Measurements from ENCODE around the gene BRDT. TPM values are rescaled to one million over a fixed set of nuclear protein-coding genes. Genes with fewer than 3 reads are reported as not detected.

The BRDT gene
- total RNA-seq, 1 experiment from 2014 or later = not detected

DNA sequence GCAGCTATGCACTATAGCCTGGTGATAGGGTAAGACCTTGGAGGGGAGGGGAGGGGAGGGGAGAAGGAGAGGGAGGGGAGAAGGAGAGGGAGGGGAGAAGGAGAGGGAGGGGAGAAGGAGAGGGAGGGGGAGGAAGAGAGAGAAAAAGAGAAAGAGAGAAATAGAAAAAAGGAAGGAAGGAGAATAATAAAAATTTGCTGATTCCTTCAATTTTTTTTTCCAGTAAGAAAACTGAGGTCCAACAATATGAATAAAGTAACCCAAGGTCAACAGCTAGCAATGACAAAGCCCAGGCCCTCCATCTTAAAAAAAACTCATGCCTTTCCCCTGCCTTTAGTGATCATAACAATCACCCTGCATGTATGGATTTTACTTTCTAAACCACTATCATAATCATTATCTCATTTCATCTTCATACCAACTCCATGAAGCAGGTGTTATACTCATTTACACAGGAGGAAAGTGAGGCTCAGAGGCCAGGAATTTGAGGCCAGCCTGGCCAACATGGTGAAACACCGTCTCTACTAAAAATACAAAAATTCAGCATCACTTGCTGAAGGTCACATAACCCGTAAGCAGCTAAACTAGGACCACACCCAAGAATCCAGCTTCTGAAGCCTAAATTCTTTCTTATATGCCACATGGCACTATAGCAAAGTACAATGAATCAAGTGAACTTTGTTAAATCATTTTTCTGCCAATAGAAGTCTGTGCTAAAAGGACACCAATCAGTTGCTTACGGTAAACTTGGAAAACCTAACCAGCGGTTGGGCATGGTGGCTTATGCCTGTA, 23.4 kb upstream of the BRDT start:
- ChIA-PET POLR2A (ENCODE audit: unreplicated experiment) (no interaction called here), CTCF (no interaction called here)
- Histone ChIP-seq H3K9me3 (ENCODE audit: low read length) (no peaks in the 10 kb centered on the region), H2AFZ (ENCODE audit: low read length) (no peak overlapping the region), H4K20me1 (ENCODE audit: low read length) (no peaks in the 10 kb centered on the region), H3K9ac (ENCODE audit: low read length) (no peak overlapping the region), H3K9me2 (replicated peaks; ENCODE audit: low read length) (no peaks in the 10 kb centered on the region), H3K36me3 (ENCODE audit: low read depth, low read length) (no peaks in the 10 kb centered on the region), H3K27me3 (ENCODE audit: low read length) (no peaks in the 10 kb centered on the region), H3K79me2 (ENCODE audit: low read length) (no peaks in the 10 kb centered on the region), H3K4me1 (ENCODE audit: insufficient read depth, low read length) (no peaks in the 10 kb centered on the region; the same call in 1 of the 2 replicates), H3K4me2 (ENCODE audit: low read length) (no peak overlapping the region), H3K4me3 (ENCODE audit: low read length) (no peak overlapping the region), H3K27ac (ENCODE audit: low read length) (no peak overlapping the region), H3F3A (ENCODE audit: low read length, unreplicated experiment) (no peaks in the 10 kb centered on the region)
- ATAC-seq = no peak
- intact Hi-C loops (cut with micrococcal nuclease) = loop anchor here (2.0 to 5.0 kb wide), 2 partner anchors 189 to 485 kb away; no protein-coding TSS in a partner anchor
- BruUV-seq (replicated peaks) = no TSS peak
- no peak for TF ChIP-seq EZH2phosphoT487 (IDR thresholded peaks at IDR 0.05; ENCODE audit: borderline replicate concordance, low read length)
- no peak for TF ChIP-seq EZH2 (IDR thresholded peaks at IDR 0.05; ENCODE audit: low read length, unreplicated experiment)
- TF ChIP-seq, protein P1, sequence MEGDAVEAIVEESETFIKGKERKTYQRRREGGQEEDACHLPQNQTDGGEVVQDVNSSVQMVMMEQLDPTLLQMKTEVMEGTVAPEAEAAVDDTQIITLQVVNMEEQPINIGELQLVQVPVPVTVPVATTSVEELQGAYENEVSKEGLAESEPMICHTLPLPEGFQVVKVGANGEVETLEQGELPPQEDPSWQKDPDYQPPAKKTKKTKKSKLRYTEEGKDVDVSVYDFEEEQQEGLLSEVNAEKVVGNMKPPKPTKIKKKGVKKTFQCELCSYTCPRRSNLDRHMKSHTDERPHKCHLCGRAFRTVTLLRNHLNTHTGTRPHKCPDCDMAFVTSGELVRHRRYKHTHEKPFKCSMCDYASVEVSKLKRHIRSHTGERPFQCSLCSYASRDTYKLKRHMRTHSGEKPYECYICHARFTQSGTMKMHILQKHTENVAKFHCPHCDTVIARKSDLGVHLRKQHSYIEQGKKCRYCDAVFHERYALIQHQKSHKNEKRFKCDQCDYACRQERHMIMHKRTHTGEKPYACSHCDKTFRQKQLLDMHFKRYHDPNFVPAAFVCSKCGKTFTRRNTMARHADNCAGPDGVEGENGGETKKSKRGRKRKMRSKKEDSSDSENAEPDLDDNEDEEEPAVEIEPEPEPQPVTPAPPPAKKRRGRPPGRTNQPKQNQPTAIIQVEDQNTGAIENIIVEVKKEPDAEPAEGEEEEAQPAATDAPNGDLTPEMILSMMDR (conservative IDR thresholded peaks at IDR 0.05; ENCODE audit: low read depth, low read length) = no peak
- DNase-seq = no peak

- Histone ChIP-seq H3K79me2 (ENCODE audit: low read length) (no peaks in the 10 kb centered on the region), H3K36me3 (ENCODE audit: low read depth, low read length) (no peaks in the 10 kb centered on the region), H3K9me2 (replicated peaks; ENCODE audit: low read length) (no peaks in the 10 kb centered on the region), H3F3A (ENCODE audit: low read length, unreplicated experiment) (no peaks in the 10 kb centered on the region), H3K27me3 (ENCODE audit: low read length) (no peaks in the 10 kb centered on the region), H3K9me3 (ENCODE audit: low read length) (no peaks in the 10 kb centered on the region), H3K9ac (ENCODE audit: low read length) (no peak overlapping the region), H3K4me1 (ENCODE audit: insufficient read depth, low read length) (no peaks in the 10 kb centered on the region; the same call in 1 of the 2 replicates), H3K4me2 (ENCODE audit: low read length) (no peak overlapping the region), H3K27ac (ENCODE audit: low read length) (no peak overlapping the region), H4K20me1 (ENCODE audit: low read length) (no peaks in the 10 kb centered on the region), H2AFZ (ENCODE audit: low read length) (no peak overlapping the region), H3K4me3 (ENCODE audit: low read length) (no peak overlapping the region)
- DNase-seq (no peak), ATAC-seq (no peak)
- no TSS peak for BruUV-seq (replicated peaks)
- POLR2A ChIA-PET (ENCODE audit: unreplicated experiment) = no interaction called here
- CTCF ChIA-PET = no interaction called here
- TF ChIP-seq EZH2phosphoT487 (IDR thresholded peaks at IDR 0.05; ENCODE audit: borderline replicate concordance, low read length) (no peak), EZH2 (IDR thresholded peaks at IDR 0.05; ENCODE audit: low read length, unreplicated experiment) (no peak)
- TF ChIP-seq, protein P1 (conservative IDR thresholded peaks at IDR 0.05; ENCODE audit: low read depth, low read length) = no peak
- intact Hi-C loops (cut with micrococcal nuclease) = loop anchor here (5.0 kb wide), 1 partner anchor 191 kb away; no protein-coding TSS in a partner anchor
These were observed 21.2 kb upstream of the BRDT start for GRCh38 chr1:91928026-91928425.

DNA sequence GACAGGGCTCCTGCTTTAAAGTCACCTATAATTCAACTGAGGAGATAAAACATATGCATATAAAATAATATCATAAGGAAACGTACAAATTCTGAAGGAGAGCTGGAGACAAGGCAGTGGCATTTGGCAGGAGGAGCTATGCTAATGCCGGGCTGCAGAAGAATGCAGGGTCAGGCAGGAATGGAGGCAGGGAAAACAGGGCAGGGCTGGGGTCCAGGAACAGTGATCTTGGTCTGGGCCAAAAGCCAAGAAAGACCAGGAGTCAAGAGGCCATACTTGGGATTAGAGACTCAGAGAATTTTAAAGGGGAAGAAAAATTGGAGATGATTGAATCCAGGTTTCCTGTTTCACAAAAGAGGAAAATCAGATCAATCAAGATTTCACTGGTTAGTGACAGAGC, 20.0 kb upstream of the BRDT start:
- no TSS peak for BruUV-seq (replicated peaks)
- TF ChIP-seq EZH2phosphoT487 (IDR thresholded peaks at IDR 0.05; ENCODE audit: borderline replicate concordance, low read length) = no peak
- no peak for TF ChIP-seq EZH2 (IDR thresholded peaks at IDR 0.05; ENCODE audit: low read length, unreplicated experiment)
- TF ChIP-seq, protein P1 (conservative IDR thresholded peaks at IDR 0.05; ENCODE audit: low read depth, low read length) = no peak
- intact Hi-C loops (cut with micrococcal nuclease) = loop anchor here (5.0 kb wide), 1 partner anchor 192 kb away; no protein-coding TSS in a partner anchor
- Histone ChIP-seq H3K9me2 (replicated peaks; ENCODE audit: low read length) (no peaks in the 10 kb centered on the region), H3K9me3 (ENCODE audit: low read length) (no peaks in the 10 kb centered on the region), H3K4me1 (ENCODE audit: insufficient read depth, low read length) (no peaks in the 10 kb centered on the region; the same call in 1 of the 2 replicates), H3F3A (ENCODE audit: low read length, unreplicated experiment) (no peaks in the 10 kb centered on the region), H3K4me3 (ENCODE audit: low read length) (no peak overlapping the region), H3K9ac (ENCODE audit: low read length) (no peak overlapping the region), H3K36me3 (ENCODE audit: low read depth, low read length) (no peaks in the 10 kb centered on the region), H2AFZ (ENCODE audit: low read length) (no peak overlapping the region), H3K4me2 (ENCODE audit: low read length) (no peak overlapping the region), H4K20me1 (ENCODE audit: low read length) (no peaks in the 10 kb centered on the region), H3K27ac (ENCODE audit: low read length) (no peak overlapping the region), H3K79me2 (ENCODE audit: low read length) (no peaks in the 10 kb centered on the region), H3K27me3 (ENCODE audit: low read length) (no peaks in the 10 kb centered on the region)
- POLR2A ChIA-PET (ENCODE audit: unreplicated experiment) = no interaction called here
- CTCF ChIA-PET = interaction anchor here (0.6 kb wide), 1 partner anchor 171 kb away, joined by 5 read pairs; no protein-coding TSS in a partner anchor
- no peak for DNase-seq
- ATAC-seq = no peak
